Liver (tissue), 9 donors: ENCODE data around the gene EGFR. TPM values are rescaled to one million over a fixed set of nuclear protein-coding genes. Genes with fewer than 3 reads are reported as not detected.

Experiments used
- DNase-seq: peaks from one replicate; pipeline ENCODE4 v3.0.0-alpha.2; 2017; ENCODE audit warnings: low spot score
- H3K27ac ChIP-seq, 2 donors: one replicate each; pipeline ENCODE4 v1.7.0; 2013; ENCODE audit warnings: inconsistent platforms in 2 of 2, low read length in 2 of 2, control low read depth in 1 of 2, low read depth in 1 of 2, mild to moderate bottlenecking in 1 of 2
- H3K27me3 ChIP-seq, 4 donors: one replicate each; pipeline versions ENCODE4 v1.6.1 to v1.7.0; 2013; ENCODE audit warnings: low read length in 3 of 4, inconsistent platforms in 1 of 4, mild to moderate bottlenecking in 1 of 4, moderate library complexity in 1 of 4; ENCODE audit not compliant: control insufficient read depth in 4 of 4, insufficient read depth in 4 of 4
- H3K36me3 ChIP-seq, 4 donors: one replicate each; pipeline versions ENCODE4 v1.6.1 to v1.7.0; 2013; ENCODE audit warnings: low read length in 3 of 4, mild to moderate bottlenecking in 3 of 4, low read depth in 1 of 4, moderate library complexity in 1 of 4; ENCODE audit not compliant: control insufficient read depth in 4 of 4, insufficient read depth in 3 of 4
- H3K4me1 ChIP-seq, 4 donors: one replicate each; pipeline versions ENCODE4 v1.6.1 to v1.7.0; 2013; ENCODE audit warnings: low read length in 3 of 4, mild to moderate bottlenecking in 3 of 4, moderate library complexity in 1 of 4; ENCODE audit not compliant: control insufficient read depth in 4 of 4, insufficient read depth in 4 of 4
- H3K4me3 ChIP-seq, 3 donors: one replicate each; pipeline versions ENCODE4 v1.6.1 to v1.7.0; 2013; ENCODE audit warnings: low read length in 3 of 3, control low read depth in 1 of 3, low read depth in 1 of 3, mild to moderate bottlenecking in 1 of 3
- H3K9ac ChIP-seq, 2 donors: one replicate each; pipeline ENCODE4 v1.7.0; 2013; ENCODE audit warnings: low read length in 2 of 2, mild to moderate bottlenecking in 2 of 2, moderate library complexity in 2 of 2, control low read depth in 1 of 2, low read depth in 1 of 2
- H3K9me3 ChIP-seq, 4 donors: one replicate each; pipeline versions ENCODE4 v1.6.1 to v1.7.0; 2013; ENCODE audit warnings: low read length in 3 of 4; ENCODE audit not compliant: control insufficient read depth in 4 of 4
- EGR1 ChIP-seq, 2 donors: IDR thresholded peaks; 2 replicates each; pipeline ENCODE4 v1.6.1; 2016 to 2018; ENCODE audit warnings: antibody characterized with exemption in 2 of 2, low read depth in 2 of 2
- FOXA1 ChIP-seq: IDR thresholded peaks from 2 replicates; pipeline ENCODE4 v1.6.1; 2016; ENCODE audit warnings: antibody characterized with exemption
- FOXA2 ChIP-seq: IDR thresholded peaks from 2 replicates; pipeline ENCODE4 v1.6.1; 2016; ENCODE audit warnings: antibody characterized with exemption
- GABPA ChIP-seq, 2 donors: IDR thresholded peaks in 1 of 2; conservative IDR thresholded peaks in 1 of 2; 2 replicates each; pipeline ENCODE4 v1.6.1; 2016; ENCODE audit warnings: antibody characterized with exemption in 2 of 2, mild to moderate bottlenecking in 1 of 2, moderate library complexity in 1 of 2
- HNF4A ChIP-seq, 2 donors: conservative IDR thresholded peaks; 2 replicates each; pipeline ENCODE4 v1.6.1; 2016; ENCODE audit warnings: antibody characterized with exemption in 2 of 2, mild to moderate bottlenecking in 2 of 2
- HNF4G ChIP-seq: IDR thresholded peaks from 2 replicates; pipeline ENCODE4 v1.6.1; 2016; ENCODE audit warnings: antibody characterized with exemption
- JUND ChIP-seq, 2 donors: IDR thresholded peaks; 2 replicates each; pipeline ENCODE4 v1.6.1; 2016; ENCODE audit warnings: antibody characterized with exemption in 2 of 2
- NR2F2 ChIP-seq: IDR thresholded peaks from 2 replicates; pipeline ENCODE4 v1.6.1; 2016; ENCODE audit warnings: antibody characterized with exemption
- RAD21 ChIP-seq, 2 donors: IDR thresholded peaks; 2 replicates each; pipeline ENCODE4 v1.6.1; 2016; ENCODE audit warnings: antibody characterized with exemption in 2 of 2, mild to moderate bottlenecking in 2 of 2
- RXRA ChIP-seq, 2 donors: IDR thresholded peaks; 2 replicates each; pipeline ENCODE4 v1.6.1; 2017 to 2018; ENCODE audit warnings: antibody characterized with exemption in 2 of 2, mild to moderate bottlenecking in 1 of 2
- SP1 ChIP-seq: IDR thresholded peaks from 2 replicates; pipeline ENCODE4 v1.6.1; 2018; ENCODE audit warnings: antibody characterized with exemption, mild to moderate bottlenecking
- YY1 ChIP-seq: IDR thresholded peaks from 2 replicates; pipeline ENCODE4 v1.6.1; 2016; ENCODE audit warnings: antibody characterized with exemption, mild to moderate bottlenecking
- WGBS: extraction: QIAGEN DNeasy Blood & Tissue Kit; methylation state at CpG from one replicate; pipeline ENCODE4 v1.1.7; 2013; 5-methylcytosine and 5-hydroxymethylcytosine counted together
- polyA plus RNA-seq, 2 donors: library from polyadenylated mRNA; stranded (reverse) in 1 of 2; unstranded in 1 of 2; fragments of 200-250 nt in 1 of 2; fragments of >200 nt in 1 of 2; fragmentation: Nextera tagmentation in 1 of 2; extraction: Ambion mirVana in 1 of 2; gene quantifications; one replicate each; pipeline versions ENCODE4 v1.2.1 to v1.2.3, GENCODE V29; 2013 to 2015
- total RNA-seq, 2 donors: library from RNA; depleted of rRNA; stranded (reverse); fragments of >200 nt; gene quantifications; one replicate each; pipeline ENCODE4 v1.2.3, GENCODE V29; 2014
- TF ChIP-seq, protein P1 (sequence below): IDR thresholded peaks from 2 replicates; pipeline ENCODE4 v1.6.1; 2016; ENCODE audit warnings: antibody characterized with exemption, mild to moderate bottlenecking
- TF ChIP-seq, protein P2 (sequence below): IDR thresholded peaks from 2 replicates; pipeline ENCODE4 v1.6.1; 2016; ENCODE audit warnings: antibody characterized with exemption
- TF ChIP-seq, protein P3 (sequence below): fragments of 150-350 bp; IDR thresholded peaks from 2 replicates; pipeline ENCODE4 v1.5.1; 2017; ENCODE audit warnings: improper control_type of control experiment, low read depth, low read length; ENCODE audit not compliant: missing input control
- TF ChIP-seq, protein P4 (sequence below): IDR thresholded peaks from 2 replicates; pipeline ENCODE4 v1.6.1; 2016; ENCODE audit warnings: antibody characterized with exemption
- TF ChIP-seq, protein P5 (sequence below): IDR thresholded peaks from 2 replicates; pipeline ENCODE4 v1.6.1; 2016; ENCODE audit warnings: antibody characterized with exemption
- donor health status: healthy.
- donor health status: healthy.
- donor health status: healthy.
- donor health status: healthy.
- donor health status: healthy.

EGFR gene
- total and polyA plus RNA-seq, 4 donors: 22.6 to 37.0 (median 27.7) TPM

DNA sequence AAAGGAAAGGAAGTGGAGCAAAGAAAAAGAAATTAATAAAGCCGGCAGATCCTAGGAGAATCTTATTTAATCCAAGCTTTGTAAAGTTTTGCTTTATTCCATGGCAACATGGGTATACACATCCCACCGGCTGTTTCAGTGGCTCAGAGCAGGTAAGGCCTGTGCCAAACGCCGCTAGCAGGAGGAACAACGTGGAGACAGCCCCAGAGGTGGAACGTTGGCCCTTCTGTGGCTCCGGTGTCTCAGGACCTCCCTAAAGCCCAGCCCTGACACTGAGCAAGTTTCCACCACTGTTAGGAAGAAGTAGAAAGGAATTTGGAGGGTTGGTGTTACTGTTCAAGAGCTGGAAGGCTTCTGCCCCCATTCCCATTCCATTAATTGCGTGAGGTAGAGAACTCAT, 52.0 kb downstream of the EGFR start:
- DNase-seq: no peak
- 73% methylated on average over 8 of the region's 8 CpGs for WGBS
- H3K4me3 ChIP-seq: no peak overlapping the region
- H3K36me3 ChIP-seq: no peaks in the 10 kb centered on the region
- H3K9me3 ChIP-seq: no peaks in the 10 kb centered on the region
- peaks cover 7 to 76% (median 43%) of the 10 kb centered on the region in 4 donors for H3K4me1 ChIP-seq
- H3K27ac ChIP-seq: peak overlapping the region; percentile 28 to 53
- no peak overlapping the region for H3K9ac ChIP-seq
- TF ChIP-seq, protein P1, sequence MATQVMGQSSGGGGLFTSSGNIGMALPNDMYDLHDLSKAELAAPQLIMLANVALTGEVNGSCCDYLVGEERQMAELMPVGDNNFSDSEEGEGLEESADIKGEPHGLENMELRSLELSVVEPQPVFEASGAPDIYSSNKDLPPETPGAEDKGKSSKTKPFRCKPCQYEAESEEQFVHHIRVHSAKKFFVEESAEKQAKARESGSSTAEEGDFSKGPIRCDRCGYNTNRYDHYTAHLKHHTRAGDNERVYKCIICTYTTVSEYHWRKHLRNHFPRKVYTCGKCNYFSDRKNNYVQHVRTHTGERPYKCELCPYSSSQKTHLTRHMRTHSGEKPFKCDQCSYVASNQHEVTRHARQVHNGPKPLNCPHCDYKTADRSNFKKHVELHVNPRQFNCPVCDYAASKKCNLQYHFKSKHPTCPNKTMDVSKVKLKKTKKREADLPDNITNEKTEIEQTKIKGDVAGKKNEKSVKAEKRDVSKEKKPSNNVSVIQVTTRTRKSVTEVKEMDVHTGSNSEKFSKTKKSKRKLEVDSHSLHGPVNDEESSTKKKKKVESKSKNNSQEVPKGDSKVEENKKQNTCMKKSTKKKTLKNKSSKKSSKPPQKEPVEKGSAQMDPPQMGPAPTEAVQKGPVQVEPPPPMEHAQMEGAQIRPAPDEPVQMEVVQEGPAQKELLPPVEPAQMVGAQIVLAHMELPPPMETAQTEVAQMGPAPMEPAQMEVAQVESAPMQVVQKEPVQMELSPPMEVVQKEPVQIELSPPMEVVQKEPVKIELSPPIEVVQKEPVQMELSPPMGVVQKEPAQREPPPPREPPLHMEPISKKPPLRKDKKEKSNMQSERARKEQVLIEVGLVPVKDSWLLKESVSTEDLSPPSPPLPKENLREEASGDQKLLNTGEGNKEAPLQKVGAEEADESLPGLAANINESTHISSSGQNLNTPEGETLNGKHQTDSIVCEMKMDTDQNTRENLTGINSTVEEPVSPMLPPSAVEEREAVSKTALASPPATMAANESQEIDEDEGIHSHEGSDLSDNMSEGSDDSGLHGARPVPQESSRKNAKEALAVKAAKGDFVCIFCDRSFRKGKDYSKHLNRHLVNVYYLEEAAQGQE: no peak
- TF ChIP-seq RXRA (IDR thresholded peaks at IDR 0.05) (no peak), HNF4A (conservative IDR thresholded peaks at IDR 0.05) (no peak), GABPA (IDR thresholded peaks at IDR 0.05 in 1 of 2, conservative IDR thresholded peaks at IDR 0.05 in 1 of 2) (no peak), EGR1 (IDR thresholded peaks at IDR 0.05; ENCODE audit: low read depth in 2 of 2) (no peak), NR2F2 (no peak), HNF4G (no peak), JUND (IDR thresholded peaks at IDR 0.05) (no peak), YY1 (no peak), SP1 (no peak)
- TF ChIP-seq, protein P2, sequence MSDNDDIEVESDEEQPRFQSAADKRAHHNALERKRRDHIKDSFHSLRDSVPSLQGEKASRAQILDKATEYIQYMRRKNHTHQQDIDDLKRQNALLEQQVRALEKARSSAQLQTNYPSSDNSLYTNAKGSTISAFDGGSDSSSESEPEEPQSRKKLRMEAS: no peak
- TF ChIP-seq, protein P3, sequence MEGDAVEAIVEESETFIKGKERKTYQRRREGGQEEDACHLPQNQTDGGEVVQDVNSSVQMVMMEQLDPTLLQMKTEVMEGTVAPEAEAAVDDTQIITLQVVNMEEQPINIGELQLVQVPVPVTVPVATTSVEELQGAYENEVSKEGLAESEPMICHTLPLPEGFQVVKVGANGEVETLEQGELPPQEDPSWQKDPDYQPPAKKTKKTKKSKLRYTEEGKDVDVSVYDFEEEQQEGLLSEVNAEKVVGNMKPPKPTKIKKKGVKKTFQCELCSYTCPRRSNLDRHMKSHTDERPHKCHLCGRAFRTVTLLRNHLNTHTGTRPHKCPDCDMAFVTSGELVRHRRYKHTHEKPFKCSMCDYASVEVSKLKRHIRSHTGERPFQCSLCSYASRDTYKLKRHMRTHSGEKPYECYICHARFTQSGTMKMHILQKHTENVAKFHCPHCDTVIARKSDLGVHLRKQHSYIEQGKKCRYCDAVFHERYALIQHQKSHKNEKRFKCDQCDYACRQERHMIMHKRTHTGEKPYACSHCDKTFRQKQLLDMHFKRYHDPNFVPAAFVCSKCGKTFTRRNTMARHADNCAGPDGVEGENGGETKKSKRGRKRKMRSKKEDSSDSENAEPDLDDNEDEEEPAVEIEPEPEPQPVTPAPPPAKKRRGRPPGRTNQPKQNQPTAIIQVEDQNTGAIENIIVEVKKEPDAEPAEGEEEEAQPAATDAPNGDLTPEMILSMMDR: no peak
- TF ChIP-seq, protein P4, sequence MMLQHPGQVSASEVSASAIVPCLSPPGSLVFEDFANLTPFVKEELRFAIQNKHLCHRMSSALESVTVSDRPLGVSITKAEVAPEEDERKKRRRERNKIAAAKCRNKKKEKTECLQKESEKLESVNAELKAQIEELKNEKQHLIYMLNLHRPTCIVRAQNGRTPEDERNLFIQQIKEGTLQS: no peak
- H3K27me3 ChIP-seq: no peaks in the 10 kb centered on the region

DNA sequence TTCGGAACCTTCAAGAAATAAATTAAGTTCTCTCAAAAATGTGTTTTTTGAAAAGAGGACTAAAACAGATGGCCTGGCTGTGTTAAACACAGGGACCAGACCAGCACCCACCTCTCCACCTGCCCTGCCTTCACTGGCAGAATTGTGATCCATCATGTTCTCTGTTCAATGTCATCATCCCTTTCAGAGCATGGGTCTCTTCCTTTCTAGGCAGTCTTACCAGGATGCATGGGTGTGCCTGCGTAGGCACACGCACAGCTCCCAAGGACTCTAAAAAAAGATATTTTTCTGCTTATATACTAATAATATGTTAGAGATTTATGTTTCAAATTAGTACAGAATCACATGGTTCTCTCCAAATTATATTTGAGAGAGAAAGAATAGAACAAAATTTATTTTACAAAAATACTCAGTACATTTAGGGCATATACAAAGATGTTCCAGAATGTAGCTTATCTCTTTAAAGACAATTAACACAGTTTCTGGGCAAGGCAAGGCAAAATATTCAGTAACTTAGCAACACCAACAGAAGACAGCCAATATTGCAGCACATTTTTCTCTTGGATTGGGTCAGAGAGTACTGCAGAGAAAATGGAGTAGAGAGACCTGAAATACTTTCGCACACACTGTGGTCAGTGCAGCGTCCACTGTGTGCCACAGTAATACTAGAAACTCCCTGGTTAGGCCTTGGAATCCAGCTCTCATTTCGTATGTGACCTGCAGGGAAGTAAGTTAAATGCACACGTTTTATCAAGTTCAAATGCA, 52.8 kb downstream of the EGFR start:
- Histone ChIP-seq H3K4me3 (no peak overlapping the region), H3K9ac (no peak overlapping the region), H3K27me3 (no peaks in the 10 kb centered on the region), H3K4me1 (peaks cover 7 to 76% (median 48%) of the 10 kb centered on the region in 4 donors), H3K9me3 (no peaks in the 10 kb centered on the region), H3K27ac (no peak overlapping the region), H3K36me3 (no peaks in the 10 kb centered on the region)
- DNase-seq: no peak
- TF ChIP-seq FOXA2 (no peak), FOXA1 (no peak), RAD21 (IDR thresholded peaks at IDR 0.05) (no peak), GABPA (IDR thresholded peaks at IDR 0.05 in 1 of 2, conservative IDR thresholded peaks at IDR 0.05 in 1 of 2) (no peak)
- TF ChIP-seq, protein P2: no peak
- TF ChIP-seq, protein P1: no peak
- TF ChIP-seq, protein P3: no peak
- TF ChIP-seq, protein P5, sequence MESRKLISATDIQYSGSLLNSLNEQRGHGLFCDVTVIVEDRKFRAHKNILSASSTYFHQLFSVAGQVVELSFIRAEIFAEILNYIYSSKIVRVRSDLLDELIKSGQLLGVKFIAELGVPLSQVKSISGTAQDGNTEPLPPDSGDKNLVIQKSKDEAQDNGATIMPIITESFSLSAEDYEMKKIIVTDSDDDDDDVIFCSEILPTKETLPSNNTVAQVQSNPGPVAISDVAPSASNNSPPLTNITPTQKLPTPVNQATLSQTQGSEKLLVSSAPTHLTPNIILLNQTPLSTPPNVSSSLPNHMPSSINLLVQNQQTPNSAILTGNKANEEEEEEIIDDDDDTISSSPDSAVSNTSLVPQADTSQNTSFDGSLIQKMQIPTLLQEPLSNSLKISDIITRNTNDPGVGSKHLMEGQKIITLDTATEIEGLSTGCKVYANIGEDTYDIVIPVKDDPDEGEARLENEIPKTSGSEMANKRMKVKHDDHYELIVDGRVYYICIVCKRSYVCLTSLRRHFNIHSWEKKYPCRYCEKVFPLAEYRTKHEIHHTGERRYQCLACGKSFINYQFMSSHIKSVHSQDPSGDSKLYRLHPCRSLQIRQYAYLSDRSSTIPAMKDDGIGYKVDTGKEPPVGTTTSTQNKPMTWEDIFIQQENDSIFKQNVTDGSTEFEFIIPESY: no peak
- 91% methylated on average over 7 of the region's 7 CpGs for WGBS
